ENCODE results near the gene IQSEC3.

DNA sequence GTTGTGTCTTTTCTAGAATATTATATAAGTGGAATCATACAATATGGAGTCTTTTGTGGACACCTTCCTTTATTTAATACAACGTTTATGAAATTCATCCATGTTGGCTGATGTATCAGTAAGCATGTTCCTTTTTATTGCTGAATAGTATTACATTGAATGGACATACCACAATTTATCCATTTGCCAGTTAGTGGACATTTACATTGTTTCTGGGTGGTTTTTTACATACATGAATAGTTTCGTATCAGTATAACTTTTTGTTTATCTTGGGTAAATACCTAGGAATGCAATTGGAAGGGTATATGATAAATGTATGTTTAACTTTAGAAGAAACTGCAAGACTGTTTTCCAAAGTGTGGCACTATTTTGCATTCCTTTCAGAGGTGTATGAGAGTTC is 23.1 kb downstream of the IQSEC3 start:
- no peak for TF ChIP-seq POLR2A (IDR thresholded peaks at IDR 0.05; ENCODE audit: low read length)
- TF ChIP-seq GATA1 (IDR thresholded peaks at IDR 0.05; ENCODE audit: low read depth, low read length), result no peak

Data from erythroblast (primary cell).